ENCODE measurements around the gene THRSP.
"Not testable (repeated sequence)": the region's sequence is repeated elsewhere in the genome, so short reads cannot be mapped to it uniquely, and the experiment has no call there.

THRSP gene

DNA sequence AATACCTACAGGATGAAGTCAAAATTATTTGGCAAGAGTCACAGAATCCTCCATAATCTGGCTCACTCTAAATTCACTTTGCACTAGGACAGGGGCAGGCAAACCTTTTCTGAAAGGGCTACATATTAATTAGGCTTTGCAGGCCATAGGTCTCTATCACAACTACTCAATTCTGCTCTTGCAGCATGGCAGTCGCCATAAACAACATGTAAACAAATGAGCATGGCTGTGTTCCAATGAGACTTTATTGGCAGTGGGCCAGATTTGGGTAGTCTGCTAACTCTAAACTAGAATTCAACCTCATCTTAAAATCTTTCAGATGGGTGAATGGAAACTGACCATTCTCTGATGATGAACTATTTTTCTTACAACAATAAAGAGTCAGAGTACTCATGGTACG lies 5.8 kb downstream of the THRSP start:
- TF ChIP-seq, protein P1, sequence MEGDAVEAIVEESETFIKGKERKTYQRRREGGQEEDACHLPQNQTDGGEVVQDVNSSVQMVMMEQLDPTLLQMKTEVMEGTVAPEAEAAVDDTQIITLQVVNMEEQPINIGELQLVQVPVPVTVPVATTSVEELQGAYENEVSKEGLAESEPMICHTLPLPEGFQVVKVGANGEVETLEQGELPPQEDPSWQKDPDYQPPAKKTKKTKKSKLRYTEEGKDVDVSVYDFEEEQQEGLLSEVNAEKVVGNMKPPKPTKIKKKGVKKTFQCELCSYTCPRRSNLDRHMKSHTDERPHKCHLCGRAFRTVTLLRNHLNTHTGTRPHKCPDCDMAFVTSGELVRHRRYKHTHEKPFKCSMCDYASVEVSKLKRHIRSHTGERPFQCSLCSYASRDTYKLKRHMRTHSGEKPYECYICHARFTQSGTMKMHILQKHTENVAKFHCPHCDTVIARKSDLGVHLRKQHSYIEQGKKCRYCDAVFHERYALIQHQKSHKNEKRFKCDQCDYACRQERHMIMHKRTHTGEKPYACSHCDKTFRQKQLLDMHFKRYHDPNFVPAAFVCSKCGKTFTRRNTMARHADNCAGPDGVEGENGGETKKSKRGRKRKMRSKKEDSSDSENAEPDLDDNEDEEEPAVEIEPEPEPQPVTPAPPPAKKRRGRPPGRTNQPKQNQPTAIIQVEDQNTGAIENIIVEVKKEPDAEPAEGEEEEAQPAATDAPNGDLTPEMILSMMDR (conservative IDR thresholded peaks at IDR 0.05; ENCODE audit: low read length), result no peak
- no peak for DNase-seq (ENCODE audit: low read depth)
- H3K4me3 ChIP-seq (ENCODE audit: low read length), result no peak overlapping the region

GRCh38 chr11:78070621-78071020 lies 7.0 kb downstream of the THRSP start:
- DNase-seq (ENCODE audit: low read depth), result no peak
- TF ChIP-seq, protein P1 (conservative IDR thresholded peaks at IDR 0.05; ENCODE audit: low read length), result no peak
- no peak overlapping the region for H3K4me3 ChIP-seq (ENCODE audit: low read length)

GRCh38 chr11:78071717-78072116 lies 8.1 kb downstream of the THRSP start:
- no peak for DNase-seq (ENCODE audit: low read depth)
- TF ChIP-seq, protein P1 (conservative IDR thresholded peaks at IDR 0.05; ENCODE audit: low read length), result no peak
- H3K4me3 ChIP-seq (ENCODE audit: low read length), result no peak overlapping the region

DNA sequence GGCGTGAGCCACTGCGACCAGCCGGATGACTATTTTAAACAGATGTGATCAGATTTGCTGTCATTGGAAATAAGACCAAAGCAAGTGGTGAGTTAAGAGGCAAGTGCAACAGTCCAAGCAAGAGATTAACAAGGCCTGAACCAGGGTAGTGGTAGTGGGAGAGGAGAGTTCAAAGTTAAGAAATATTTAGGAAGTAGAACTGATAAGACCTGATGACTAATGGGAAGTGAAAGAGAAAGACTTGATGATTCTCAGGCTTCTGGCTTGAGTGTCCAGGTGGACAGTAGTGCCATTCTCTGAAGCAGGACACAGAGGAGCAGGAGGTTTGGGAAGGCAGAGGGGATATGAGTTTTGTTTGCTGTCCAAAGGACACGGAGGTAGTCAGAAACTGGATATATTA lies 8.8 kb downstream of the THRSP start:
- no peak overlapping the region for H3K4me3 ChIP-seq (ENCODE audit: low read length)
- DNase-seq (ENCODE audit: low read depth), result no peak
- TF ChIP-seq, protein P1 (conservative IDR thresholded peaks at IDR 0.05; ENCODE audit: low read length), result no peak

GRCh38 chr11:78074756-78075155 lies 11.1 kb downstream of the THRSP start:
- TF ChIP-seq, protein P1 (conservative IDR thresholded peaks at IDR 0.05; ENCODE audit: low read length), result no peak

DNA sequence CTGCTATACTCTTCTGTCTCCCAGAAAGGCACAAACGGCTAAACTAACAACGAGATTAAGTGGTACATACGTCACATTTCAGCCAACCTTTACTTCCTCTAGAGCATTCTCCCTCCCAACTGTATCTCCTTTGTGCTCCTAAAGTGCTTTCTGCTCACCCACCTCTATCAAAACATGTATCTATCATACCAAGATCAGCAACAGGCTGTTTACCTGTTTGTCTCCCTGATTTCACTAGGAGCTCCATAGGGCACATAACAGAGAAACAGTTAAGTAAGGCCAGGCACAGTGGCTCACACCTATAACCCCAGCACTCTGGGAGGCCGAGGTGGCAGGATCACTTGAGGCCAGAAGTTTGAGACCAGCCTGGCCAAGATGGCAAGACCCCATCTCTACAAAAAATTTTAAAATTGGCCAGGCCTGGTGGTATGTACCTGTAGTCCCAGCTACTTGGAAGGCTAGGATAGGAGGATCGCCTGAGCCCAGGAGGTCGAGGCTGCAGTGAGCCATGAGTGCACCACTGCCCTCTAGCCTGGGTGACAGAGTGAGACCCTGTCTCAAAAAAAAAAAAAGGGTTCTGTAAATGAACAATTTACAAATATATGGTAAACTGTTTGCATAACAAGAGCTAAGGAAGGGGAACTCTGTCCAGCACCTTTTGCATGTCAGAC lies 13.2 kb downstream of the THRSP start:
- TF ChIP-seq, protein P1 (conservative IDR thresholded peaks at IDR 0.05; ENCODE audit: low read length), result no peak
- no peak overlapping the region for H3K4me3 ChIP-seq (ENCODE audit: low read length)
- DNase-seq (ENCODE audit: low read depth), result no peak

More at GRCh38 chr11:78074756-78075155, 11.1 kb downstream of the THRSP start:
- no peak overlapping the region for H3K4me3 ChIP-seq (ENCODE audit: low read length)
- DNase-seq (ENCODE audit: low read depth), result no peak

- H3K4me3 ChIP-seq (ENCODE audit: low read length), result not testable (repeated sequence)
Observed at GRCh38 chr11:78077592-78077991, 13.9 kb downstream of the THRSP start.

More at GRCh38 chr11:78077592-78077991, 13.9 kb downstream of the THRSP start:
- DNase-seq (ENCODE audit: low read depth), result not testable (repeated sequence)
